Ascending aorta (tissue), 2 donors: Measurements from ENCODE around the gene ACTG1. TPM values are rescaled to one million over a fixed set of nuclear protein-coding genes. Genes with fewer than 3 reads are reported as not detected.

Experiments used
- DNase-seq, 2 donors: peaks; one replicate each; pipeline ENCODE4 v3.0.0-alpha.2; 2019; ENCODE audit warnings: low spot score in 2 of 2
- H3K27ac ChIP-seq, 2 donors: fragments of 200-600 bp; sonication (generic); one replicate each; pipeline ENCODE4 v1.5.1; 2016 to 2017; ENCODE audit warnings: mild to moderate bottlenecking in 1 of 2
- H3K27me3 ChIP-seq: fragments of 200-600 bp; sonication (generic); one replicate; pipeline ENCODE4 v1.5.1; 2017
- H3K36me3 ChIP-seq, 2 donors: fragments of 200-600 bp; sonication (generic); one replicate each; pipeline ENCODE4 v1.5.1; 2016
- H3K4me1 ChIP-seq, 2 donors: fragments of 200-600 bp; sonication (generic); one replicate each; pipeline ENCODE4 v1.5.1; 2016 to 2017; ENCODE audit warnings: mild to moderate bottlenecking in 1 of 2
- H3K4me3 ChIP-seq, 2 donors: fragments of 200-600 bp; sonication (generic); one replicate each; pipeline ENCODE4 v1.5.1; 2016 to 2017; ENCODE audit warnings: mild to moderate bottlenecking in 1 of 2
- H3K9me3 ChIP-seq, 2 donors: fragments of 200-600 bp; sonication (generic); one replicate each; pipeline ENCODE4 v1.5.1; 2016
- CTCF ChIP-seq, 3 experiments: fragments of 200-600 bp in 2 of 3; fragments of 450-650 bp in 1 of 3; sonication (generic) in 2 of 3; IDR thresholded peaks; one replicate each; pipeline ENCODE4 v1.5.1; 2016 to 2019; ENCODE audit warnings: antibody characterized with exemption in 3 of 3, mild to moderate bottlenecking in 1 of 3, moderate library complexity in 1 of 3
- intact Hi-C: fragments of 100-400 bp; cut with DNase I; formaldehyde crosslinking; loops from one replicate; pipeline ENCODE4 v1.15.1; 2023
- total RNA-seq: library from RNA; depleted of rRNA; stranded (reverse); fragments of >200 nt; gene quantifications from one replicate; pipeline ENCODE4 v1.1.0, GENCODE V29; 2016

The ACTG1 gene
- total RNA-seq, 1 donor from 2014 or later, result 6,075 TPM

DNA sequence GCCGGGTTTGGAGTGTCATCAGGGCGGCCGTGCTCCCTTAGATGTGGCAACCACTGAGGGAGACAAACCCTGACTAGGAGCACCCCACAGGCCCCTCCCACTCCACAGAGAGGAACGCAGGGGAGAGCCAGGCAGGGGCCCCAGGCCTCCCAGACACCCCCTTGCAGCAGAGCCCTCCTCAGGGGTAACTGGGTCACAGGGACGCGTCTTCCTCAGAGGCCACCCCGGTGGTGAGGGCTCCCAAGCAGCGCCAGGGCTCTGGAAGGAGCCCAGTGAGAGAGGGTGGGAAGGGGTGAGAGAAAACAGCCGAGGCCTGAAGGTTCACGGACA is 26.9 kb upstream of the ACTG1 start:
- intact Hi-C loops, result no loop called here
- no peak for TF ChIP-seq CTCF (IDR thresholded peaks at IDR 0.05)

GRCh38 chr17:81538651-81539570 is 26.3 kb upstream of the ACTG1 start:
- Histone ChIP-seq H3K4me3 (no peak overlapping the region), H3K9me3 (no peaks in the 10 kb centered on the region), H3K27me3 (no peaks in the 10 kb centered on the region), H3K4me1 (no peaks in the 10 kb centered on the region), H3K36me3 (peaks cover 15 to 56% of the 10 kb centered on the region in 2 donors), H3K27ac (no peak overlapping the region)
- no peak for TF ChIP-seq CTCF (IDR thresholded peaks at IDR 0.05)
- no peak for DNase-seq
- intact Hi-C loops, result no loop called here

More for the DNA sequence above, 26.9 kb upstream of the ACTG1 start:
- H3K27me3 ChIP-seq, result no peaks in the 10 kb centered on the region
- H3K4me1 ChIP-seq, result no peaks in the 10 kb centered on the region
- H3K36me3 ChIP-seq, result peaks cover 20 to 62% of the 10 kb centered on the region in 2 donors
- H3K27ac ChIP-seq, result no peak overlapping the region
- no peak overlapping the region for H3K4me3 ChIP-seq
- no peaks in the 10 kb centered on the region for H3K9me3 ChIP-seq
- no peak for DNase-seq

DNA sequence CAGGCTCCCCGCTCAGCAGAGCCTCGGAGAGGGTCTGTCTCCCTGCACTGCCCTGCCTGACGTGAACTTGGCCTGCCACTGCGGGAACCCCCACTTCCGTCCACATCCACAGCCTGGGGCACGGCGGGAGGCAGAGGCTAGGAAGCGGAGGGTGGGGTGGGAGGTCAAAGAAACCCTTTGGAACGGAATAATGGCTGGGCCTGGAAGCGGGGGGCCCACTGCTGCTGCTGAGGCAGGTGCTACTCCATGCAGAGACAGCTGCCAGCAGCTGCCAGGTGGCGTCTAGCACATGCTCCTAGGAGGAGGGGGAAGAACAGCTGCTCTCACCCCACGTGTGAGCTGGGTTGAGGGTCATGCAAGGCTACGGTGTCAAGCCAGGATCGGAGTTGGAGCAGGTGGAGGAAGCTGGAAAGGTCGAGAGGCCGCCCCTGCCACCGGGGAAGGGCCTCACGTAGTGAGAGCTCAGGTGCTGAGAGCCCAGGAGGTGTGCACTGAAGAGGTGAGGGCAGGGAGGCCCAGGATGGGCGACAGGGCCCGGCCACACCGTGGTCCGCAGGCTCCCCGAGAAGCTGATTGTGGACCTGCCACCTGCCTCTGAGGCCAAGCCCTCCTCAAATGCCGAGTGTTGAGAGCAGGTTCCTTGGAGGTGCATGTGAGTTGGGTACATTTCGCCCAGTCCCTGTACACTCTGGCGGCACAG is 25.4 kb upstream of the ACTG1 start:
- H3K36me3 ChIP-seq, result peaks cover 7 to 47% of the 10 kb centered on the region in 2 donors
- H3K4me1 ChIP-seq, result no peaks in the 10 kb centered on the region
- no peaks in the 10 kb centered on the region for H3K9me3 ChIP-seq
- DNase-seq, result no peak
- no peaks in the 10 kb centered on the region for H3K27me3 ChIP-seq
- intact Hi-C loops, result no loop called here
- no peak overlapping the region for H3K4me3 ChIP-seq
- no peak overlapping the region for H3K27ac ChIP-seq
- no peak for TF ChIP-seq CTCF (IDR thresholded peaks at IDR 0.05)

- H3K27ac ChIP-seq, result no peak overlapping the region
- no peaks in the 10 kb centered on the region for H3K4me1 ChIP-seq
- no peaks in the 10 kb centered on the region for H3K27me3 ChIP-seq
- H3K9me3 ChIP-seq, result no peaks in the 10 kb centered on the region
- no peak overlapping the region for H3K4me3 ChIP-seq
- intact Hi-C loops, result no loop called here
- peak; percentile 46 to 60 (median 58) for TF ChIP-seq CTCF (IDR thresholded peaks at IDR 0.05)
- peaks cover 2 to 41% of the 10 kb centered on the region in 2 donors for H3K36me3 ChIP-seq
- no peak for DNase-seq
Observed at GRCh38 chr17:81537343-81537855, 24.8 kb upstream of the ACTG1 start.

GRCh38 chr17:81536299-81537290 is 24.0 kb upstream of the ACTG1 start:
- no peak for TF ChIP-seq CTCF (IDR thresholded peaks at IDR 0.05)
- Histone ChIP-seq H3K27ac (no peak overlapping the region), H3K4me1 (no peaks in the 10 kb centered on the region), H3K4me3 (no peak overlapping the region), H3K9me3 (no peaks in the 10 kb centered on the region), H3K36me3 (peaks cover 2 to 37% of the 10 kb centered on the region in 2 donors), H3K27me3 (no peaks in the 10 kb centered on the region)
- intact Hi-C loops, result no loop called here
- DNase-seq, result no peak
